HG03095 (cell line): ENCODE data around the gene GRK3.

Experiments
- ATAC-seq: cut with Tn5 transposase; IDR thresholded peaks from one replicate; pipeline ENCODE4 v1.9.1; 2021; ENCODE audit warnings: moderate library complexity; ENCODE audit not compliant: unreplicated experiment

GRK3 gene

DNA sequence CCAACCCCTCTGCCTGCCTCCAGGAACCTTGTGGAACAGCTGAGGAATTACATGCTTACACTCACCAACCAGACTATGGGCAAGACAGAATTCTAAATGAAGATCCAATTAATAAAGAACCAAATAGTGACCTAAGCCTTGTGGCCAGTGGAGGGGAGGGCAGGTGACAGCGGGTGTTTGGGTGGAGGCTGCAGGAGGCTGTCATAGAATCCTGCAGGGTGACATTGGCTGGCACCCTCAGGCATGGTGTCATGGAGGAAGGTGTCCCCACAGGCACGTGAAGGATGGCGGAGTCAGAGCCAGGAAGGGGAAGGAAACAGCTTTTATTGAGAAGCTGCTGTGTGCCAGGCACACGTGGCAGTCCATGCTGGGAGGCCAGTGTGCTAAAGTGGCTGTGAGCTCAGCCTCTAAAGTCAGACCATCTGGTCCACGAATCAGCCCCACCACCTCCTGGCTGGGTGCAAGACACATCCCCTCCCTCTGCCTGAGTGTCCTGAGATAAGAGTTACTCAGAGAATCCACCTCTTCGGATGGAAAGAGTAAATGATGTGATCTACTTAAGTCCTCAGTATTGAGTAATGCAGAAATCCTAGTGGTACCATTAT lies 186.2 kb downstream of the GRK3 start:
- no peak for ATAC-seq

DNA sequence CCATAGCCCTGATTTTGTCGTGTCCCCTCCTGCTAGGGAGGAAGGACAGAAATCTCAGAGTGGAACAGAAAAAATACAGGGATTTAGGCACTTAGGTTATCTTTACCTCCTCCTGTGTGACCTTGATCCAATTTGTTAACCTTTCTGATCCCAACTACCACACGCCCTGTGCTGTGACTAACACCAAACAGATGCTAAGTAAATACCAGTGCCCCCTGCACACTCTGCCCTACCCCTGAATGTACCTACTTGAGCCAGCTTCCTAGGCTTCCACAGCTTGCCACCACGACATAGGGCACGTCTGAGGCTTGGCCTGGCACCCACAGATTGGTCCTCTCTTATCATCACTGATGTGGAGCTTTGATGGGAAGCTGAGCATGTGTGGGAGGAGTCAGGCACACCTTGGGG lies 186.7 kb downstream of the GRK3 start:
- no peak for ATAC-seq

DNA sequence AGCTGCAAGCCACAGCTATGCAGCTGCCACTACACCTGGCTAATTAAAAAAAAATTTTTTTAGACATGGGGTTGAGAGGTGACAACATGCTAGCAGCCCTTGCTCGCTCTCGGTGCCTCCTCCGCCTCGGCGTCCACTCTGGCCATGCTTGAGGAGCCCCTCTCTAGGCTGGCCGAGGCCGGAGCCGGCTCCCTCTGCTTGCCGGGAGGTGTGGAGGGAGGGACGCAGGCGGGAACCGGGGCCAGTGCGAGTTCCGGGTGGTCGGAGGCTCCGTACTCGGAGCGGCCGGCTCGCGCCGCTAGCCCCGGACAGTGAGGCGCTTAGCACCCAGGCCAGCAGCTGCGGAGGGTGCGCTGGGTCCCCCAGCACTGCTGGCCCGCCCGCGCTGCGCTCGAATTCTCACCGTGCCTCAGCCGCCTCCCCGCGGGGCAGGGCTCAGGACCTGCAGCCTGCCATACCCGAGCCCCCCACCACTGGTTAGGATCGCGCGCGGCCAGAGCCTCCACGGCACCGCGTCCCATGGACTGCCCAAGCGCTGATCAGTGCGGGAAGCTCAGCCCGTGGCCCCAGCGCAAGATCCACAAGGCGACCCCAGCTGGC lies 188.2 kb downstream of the GRK3 start:
- no peak for ATAC-seq

DNA sequence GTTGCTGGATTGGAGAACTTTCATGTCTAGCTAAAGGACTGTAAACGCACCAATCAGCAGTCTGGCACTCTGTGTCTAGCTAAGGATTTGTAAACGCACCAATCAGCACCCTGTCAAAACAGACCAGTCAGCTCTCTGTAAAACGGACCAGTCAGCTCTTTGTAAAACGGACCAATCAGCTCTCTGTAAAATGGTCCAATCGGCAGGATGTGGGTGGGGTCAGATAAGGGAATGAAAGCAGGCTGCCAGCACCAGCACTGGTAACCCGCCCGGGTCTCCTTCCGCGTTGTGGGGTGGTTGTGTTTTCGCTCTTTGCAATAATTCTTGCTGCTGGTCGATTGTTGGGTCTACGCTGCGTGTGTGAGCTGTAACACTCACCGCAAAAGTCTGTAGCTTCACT lies 188.8 kb downstream of the GRK3 start:
- no peak for ATAC-seq

DNA sequence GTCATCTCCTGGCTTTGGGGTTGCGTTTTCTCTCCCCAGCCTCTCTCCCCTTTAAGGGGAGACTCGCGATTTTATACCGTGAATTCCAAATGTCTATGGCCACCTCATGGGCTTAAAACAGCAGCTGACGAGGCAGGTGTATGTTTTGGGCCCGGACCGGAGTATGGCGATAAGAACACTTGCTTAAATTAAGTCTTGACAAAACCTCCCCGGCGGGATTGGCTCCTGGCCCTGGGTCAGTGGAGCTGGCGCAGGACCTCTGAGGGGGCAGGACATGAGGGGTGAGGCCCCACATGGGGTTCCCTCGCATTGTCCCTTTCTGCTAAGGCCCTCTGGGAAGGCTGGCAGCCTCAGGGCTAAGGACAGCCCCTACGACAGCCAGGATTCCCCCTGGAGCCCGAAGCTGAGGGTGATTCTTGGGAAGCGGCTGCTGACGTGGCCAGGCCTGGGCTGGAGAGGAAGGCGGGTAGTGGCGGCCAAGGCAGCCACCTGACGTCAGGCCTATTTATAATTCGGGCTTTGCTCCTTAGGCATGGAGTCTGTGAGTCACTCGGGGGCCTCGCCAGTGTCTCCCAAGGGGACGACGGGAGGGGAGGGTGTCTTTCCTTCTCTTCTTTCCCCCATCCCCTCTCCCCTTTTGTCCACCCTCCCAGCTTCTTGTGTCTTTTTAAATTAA lies 190.2 kb downstream of the GRK3 start:
- ATAC-seq, result no peak

DNA sequence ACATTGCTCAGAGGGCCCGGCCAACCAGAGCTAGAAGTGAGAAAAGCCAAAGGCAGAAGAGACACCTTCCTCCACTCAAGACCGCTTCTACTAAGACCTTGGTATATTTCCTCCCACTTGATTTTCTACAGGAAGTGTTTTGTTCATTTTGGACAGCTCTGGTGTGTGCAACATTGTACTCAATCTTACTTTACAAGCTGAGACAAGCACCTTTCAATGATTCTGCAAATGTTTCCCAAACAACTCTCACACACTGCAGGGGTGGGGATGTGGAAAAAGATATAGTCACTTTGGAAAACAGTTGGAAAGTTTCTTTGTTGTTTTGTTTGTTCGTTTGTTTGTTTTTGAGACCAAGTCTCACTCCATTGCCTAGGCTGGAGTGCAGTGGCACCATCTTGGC lies 193.2 kb downstream of the GRK3 start:
- ATAC-seq, result no peak

DNA sequence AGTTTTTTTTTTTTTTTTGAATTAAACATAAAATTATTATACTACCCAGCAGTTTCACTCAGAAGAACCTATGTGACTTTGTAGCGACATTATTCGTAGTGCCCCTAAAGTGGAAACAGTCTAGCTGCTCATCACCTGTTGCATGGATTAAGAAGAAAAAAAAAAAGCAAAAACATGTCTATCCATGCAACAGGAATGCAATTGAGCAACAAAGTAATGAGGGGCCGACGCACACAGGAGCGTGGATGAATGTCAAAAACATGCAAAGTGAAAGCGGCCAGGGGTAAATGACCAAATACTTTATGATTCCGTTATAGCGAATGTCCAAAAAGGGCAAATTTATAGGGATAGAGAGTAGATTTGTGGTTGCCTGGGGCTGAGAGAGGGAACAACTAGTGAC lies 193.8 kb downstream of the GRK3 start:
- no peak for ATAC-seq

DNA sequence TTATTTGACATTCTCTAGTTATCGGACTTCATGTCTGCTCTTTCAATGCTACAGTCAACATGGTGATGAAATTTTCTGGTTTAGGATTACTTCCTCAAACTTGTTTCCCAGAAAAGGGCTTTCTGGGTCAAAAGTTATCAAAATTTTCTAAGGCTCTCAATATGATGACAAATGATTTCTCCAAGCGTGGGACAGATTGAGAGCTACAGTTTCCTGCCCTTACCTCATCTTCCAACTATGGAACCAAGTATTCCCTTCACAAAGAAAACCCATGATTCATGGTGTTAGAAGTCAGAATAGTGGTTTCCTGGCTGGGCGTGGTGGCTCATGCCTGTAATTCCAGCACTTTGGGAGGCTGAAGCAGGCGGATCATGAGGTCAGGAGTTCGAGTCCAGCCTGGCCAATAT lies 195.4 kb downstream of the GRK3 start:
- ATAC-seq, result no peak

DNA sequence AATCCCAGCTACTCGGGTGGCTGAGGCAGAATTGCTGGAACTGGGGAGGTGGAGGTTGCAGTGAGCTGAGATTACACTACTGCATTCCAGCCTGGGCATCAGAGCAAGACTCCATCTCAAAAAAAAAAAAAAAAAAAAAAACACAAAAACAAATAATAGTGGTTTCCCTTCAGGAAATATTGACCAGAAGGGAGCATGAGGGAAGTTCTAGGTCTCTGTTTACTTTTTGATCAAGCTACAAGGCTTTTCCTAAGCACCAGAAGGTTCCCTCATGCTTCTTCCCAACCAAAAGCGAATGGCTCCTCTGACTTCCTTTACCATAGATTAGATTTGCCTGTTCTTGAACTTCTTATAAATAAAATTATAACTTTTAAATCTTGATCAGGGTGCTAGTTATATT lies 195.8 kb downstream of the GRK3 start:
- ATAC-seq, result no peak

DNA sequence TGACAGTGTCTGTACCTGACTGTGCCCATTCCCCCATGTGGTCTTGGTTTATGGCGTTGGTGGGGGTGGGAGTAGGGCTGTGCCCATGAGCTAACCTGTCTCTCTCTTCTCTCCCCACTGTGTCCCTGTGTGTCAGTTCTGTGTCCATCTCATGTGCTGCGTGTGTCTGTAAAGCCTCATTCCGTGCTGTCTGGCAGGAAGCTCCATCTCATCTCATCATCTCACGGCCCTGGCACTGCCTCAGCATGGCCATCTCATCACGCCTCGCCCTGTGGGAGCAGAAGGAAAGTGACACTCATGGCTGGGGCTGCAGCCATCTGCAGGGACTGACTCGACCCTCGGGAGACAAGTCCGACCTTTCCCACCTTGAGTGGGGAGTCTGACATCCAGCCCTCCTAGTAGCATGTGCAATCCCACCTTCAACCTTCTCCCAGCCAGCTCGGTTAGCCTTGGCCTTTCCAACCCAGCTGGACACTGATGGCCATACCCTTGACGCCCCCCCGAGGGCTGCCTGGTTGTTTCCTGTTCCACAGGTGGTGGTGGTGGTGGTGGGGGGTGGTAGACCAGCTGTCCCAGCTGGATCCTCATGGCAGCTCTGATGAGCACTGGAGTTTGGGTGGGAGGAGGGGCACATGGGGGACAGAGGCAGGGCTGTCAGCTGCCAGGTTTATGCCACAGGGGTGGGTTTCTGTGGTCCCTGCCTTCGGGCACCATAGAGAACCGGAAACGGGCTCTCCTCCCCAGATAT lies 196.5 kb downstream of the GRK3 start:
- no peak for ATAC-seq

DNA sequence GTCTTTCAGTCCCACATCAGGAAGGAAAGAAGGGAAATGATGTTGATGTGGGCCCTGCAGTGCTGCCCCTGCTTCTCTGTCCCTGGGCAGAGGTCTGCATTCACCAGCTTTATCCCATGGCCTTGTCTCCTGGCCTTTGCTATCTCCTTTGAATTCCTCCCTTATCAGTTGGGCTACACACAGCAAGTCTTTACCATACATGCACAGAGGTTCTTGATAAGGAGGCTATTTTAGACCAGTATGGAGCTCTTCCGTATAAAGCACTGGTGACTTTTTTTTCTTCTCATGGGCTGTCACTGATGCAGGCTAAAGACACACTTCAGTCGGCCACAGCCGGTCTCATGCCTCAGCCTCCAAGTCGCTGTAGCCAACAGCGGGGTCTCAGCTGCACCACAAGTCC lies 197.7 kb downstream of the GRK3 start:
- ATAC-seq, result no peak

DNA sequence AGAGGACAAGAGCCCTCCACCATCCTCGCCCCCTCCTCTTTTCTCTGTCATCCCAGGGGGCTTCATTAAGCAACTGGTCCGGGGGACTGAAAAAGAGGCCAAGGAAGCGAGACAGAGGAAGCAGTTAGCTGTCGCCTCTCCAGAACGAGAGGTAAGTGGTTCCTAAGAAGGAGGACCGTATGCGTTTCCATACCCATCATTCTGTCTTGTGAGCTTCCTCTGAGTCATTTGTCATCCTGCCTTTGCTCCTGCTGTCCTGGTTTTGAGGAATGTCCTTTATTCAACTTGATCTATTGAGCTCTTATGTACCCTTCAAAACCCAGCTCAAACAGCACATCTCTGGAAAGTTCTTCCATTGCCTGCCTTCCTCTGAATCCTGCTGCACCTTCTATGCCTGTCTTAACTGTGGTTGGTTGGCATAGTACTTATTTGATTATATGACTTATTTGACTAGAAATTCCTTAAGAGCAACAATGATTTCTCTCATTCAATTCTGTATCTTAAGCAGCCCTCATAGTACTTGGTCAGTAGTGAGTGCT lies 198.8 kb downstream of the GRK3 start:
- no peak for ATAC-seq

DNA sequence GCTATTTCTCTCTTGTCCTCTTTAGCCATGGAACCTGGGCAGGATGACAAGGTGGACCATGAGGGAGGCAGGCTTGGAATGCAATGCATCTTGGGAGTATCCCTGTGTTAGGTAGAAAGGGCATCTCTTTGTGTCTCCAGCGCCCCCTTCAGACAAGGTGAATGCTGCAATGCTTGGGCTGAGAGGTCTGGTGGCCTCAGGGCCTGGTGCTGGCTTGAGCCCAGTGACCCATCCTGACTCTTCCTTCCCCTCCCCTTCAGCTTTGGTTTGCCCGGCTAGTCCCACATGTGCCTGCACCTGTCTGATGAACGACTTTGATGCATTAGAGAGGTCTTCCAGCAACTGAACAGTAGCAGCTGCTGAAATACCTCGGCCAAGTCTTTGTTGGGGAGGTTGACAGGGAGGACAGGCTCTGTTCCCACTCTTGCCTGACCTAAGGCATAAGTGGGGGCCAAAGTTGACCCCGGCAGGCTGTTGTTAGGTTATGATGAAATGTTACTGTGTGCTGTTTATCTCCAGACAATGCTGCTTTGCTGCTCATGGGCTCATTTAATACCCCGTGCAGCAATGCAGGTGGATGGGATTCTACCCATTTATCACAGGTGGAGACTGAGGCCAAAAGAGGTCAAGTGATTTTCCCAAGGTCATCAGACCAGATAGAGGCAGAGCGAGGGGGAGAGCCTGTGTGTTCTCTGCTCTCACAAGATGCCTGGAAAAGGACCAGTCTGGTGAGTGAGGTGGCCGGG lies 200.0 kb downstream of the GRK3 start:
- no peak for ATAC-seq

DNA sequence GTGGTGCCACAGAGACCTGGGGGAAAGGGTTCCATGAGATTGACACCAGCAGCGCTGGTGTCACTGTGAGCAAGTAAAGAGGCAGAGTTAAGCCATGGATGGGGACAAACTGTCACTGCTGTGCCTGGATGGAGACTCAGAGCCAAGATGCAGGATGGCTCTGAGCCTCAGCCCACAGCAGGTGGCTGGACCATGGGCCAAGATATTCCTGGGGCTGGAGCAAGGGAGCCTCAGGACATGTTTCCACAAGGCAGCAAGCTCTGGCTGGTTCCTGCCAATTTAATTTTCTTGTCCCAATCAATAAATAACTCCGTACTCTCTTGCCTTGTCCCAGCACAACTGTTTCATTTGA lies 200.5 kb downstream of the GRK3 start:
- ATAC-seq, result no peak

DNA sequence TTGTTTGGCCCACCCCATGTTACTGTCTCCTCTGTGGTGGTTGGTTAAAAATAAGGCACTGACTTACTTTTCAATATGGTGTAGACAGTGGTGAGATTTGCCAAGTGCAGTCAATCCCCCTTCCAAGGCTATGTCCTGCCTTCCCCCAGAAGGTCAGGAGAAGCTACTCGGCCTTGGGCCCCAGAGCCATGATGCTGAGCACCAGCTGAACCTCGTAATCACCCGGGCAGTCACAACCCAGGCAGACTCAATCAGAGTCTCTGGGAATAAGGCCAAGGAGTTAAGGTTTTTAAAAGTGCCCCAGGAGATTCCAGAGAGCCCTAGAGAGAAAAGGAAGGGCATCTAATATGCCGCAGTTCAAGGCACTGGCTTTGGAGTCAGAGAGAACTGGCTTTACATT lies 201.3 kb downstream of the GRK3 start:
- no peak for ATAC-seq

DNA sequence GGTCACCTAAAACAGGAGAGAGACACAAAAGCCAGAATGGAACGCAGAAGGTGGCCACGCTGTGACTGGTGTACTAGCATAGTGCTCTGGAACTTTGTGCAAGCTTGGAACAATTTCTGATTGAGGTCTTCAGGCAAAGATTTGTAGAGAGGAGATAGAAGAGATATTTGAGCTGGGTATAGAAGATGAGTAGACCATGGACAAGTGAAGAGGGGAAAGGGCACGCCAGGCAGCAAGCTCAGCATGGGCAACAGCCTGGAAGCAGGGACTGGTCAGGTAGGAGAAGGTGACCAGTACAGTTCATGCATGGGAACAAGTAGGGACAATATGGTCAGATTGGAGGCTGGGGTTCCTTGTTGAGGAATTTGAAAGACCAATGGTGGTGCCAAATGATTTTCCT lies 201.9 kb downstream of the GRK3 start:
- no peak for ATAC-seq

DNA sequence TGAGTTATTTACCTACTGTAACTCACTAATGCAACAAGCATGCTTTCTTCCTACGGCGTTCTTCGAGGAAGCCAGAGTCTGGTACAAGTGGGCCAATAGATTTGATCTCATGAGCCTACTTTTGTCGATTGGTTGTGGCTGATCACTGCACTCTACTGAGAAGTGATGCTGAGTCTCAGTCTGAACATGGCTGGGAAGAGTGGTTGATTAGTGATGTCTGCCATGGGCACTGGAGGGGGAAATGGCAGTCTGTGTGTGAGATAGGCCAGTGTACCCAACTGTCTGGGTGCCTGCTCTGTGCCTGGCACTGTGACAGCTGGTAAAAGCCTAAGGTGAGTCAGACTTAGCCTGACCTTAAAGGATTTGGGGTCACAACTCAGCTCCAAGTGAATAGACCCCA lies 205.9 kb downstream of the GRK3 start:
- no peak for ATAC-seq

DNA sequence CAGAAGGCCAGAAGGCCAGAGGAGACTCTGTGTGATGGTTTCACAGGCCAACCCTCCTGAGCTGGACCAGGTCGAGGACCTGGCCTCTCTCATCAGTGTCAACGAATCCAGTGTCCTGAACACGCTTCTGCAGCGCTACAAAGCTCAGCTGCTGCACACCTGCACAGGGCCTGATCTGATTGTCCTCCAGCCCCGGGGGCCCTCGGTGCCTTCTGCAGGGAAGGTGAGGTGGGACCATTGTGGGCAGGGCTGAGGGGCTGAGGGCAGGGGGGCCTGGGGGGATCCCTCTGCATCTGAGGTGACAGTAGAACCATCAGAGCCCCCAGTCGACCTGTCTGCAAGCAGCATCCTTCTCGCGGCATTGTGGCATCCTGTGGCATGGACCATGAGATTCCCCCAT lies 207.8 kb downstream of the GRK3 start:
- ATAC-seq, result no peak

DNA sequence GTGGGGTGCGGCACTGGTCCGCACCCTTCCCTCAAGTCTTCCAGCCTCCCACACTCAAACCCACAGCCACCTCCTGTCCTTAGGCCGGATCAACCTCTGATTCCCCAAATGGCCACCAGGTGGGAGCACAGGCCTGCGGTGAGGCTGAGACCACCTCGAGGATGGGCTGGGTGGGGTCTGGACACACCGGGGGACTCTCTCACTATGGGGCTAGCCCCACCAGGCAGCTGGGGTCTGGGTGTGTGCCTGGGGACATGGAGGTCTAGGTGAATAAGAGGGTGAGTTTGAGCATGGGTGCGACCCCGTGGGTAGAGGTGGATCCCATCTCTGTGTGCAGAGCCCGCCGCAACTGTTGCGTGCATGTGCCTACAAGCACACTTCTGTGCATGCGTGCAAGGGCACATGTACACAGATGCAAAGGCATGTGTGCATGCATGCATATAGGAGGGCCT lies 210.1 kb downstream of the GRK3 start:
- no peak for ATAC-seq

DNA sequence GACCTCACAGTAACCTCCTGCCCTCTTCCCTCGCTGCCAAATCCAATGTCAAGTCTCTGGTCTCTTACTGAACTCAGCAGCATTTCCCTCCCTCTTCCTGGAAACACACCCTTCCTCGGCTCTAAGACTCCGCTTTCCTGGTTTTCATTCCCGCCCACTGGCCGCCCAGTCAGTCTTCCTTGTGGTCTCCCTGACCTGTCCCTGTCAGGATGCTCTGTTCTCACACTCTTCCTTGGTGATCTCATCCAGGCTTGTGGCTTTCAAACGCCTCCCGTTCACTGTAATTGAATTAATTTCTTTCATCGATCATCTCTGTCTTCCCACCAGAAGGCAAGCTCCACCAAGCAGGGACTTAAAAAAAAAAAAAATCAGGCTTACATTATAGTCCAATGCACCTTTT lies 211.1 kb downstream of the GRK3 start:
- ATAC-seq, result no peak

DNA sequence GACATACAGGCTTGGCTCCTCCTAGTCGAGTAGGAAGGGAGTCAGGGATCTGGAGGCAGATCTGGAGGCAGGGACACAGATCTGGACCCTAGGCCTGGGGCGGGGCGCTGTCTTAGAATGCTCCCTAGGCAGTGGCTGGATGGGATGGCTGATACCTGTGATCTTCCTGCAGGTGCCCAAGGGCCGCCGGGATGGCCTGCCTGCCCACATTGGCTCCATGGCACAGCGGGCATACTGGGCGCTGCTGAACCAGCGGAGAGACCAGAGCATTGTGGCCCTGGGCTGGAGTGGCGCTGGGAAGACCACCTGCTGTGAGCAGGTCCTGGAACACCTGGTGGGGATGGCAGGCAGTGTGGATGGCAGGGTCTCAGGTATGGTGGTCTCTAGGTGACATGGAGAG lies 212.9 kb downstream of the GRK3 start:
- no peak for ATAC-seq
